SKM-1 treated with dmso at 0.1 percent for 144 hours (cell line): ENCODE results near the gene TRIAP1.
A peak's percentile ranks its signal among the peaks of the same experiment; 100 is the strongest.
"Not testable (repeated sequence)": the region's sequence is repeated elsewhere in the genome, so short reads cannot be mapped to it uniquely, and the experiment has no call there.

ENCODE experiments used
- DNase-seq: peaks from one replicate; lab custom pipeline; 2025; ENCODE audit not compliant: unreplicated experiment; lab: John Stamatoyannopoulos, UW

TRIAP1 gene

GRCh38 chr12:120445911-120446843 is at the start of gene TRIAP1, which contains the start of gene GATC:
TRIAP1 (minus strand) TSS chr12:120446384; CDS start chr12:120446372, 12 bp downstream.
GATC (plus strand) TSS chr12:120446444; CDS start chr12:120446481, 37 bp downstream.
- no peak for DNase-seq

- no peak for DNase-seq
These were observed 49.1 kb upstream of the TRIAP1 start for GRCh38 chr12:120495186-120495730.

- no peak for DNase-seq
These were observed 44.8 kb upstream of the TRIAP1 start for GRCh38 chr12:120490833-120491512.

DNA sequence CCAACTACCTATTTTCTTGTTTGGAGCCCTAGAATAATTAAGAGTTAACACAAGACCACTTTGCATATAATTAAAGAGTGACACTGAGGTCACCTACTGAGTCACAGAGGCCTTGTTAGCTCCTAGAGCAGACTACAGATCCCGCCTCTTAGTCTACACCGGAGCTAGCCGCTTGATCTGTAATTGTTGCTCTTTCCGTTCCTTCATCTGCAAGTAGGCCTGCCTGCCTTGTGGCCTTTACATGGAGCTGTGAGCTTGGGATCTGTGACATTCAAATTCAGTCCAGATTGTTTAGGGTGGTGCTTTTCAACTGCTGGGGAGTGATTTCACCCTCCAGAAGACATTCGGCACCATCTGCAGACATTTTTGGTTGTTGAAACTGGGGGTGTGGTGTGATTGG is 44.1 kb upstream of the TRIAP1 start:
- no peak for DNase-seq

- no peak for DNase-seq
These were observed 42.8 kb upstream of the TRIAP1 start for GRCh38 chr12:120489018-120489417.

- DNase-seq = no peak
These were observed 42.0 kb upstream of the TRIAP1 start for GRCh38 chr12:120488057-120488640.

DNA sequence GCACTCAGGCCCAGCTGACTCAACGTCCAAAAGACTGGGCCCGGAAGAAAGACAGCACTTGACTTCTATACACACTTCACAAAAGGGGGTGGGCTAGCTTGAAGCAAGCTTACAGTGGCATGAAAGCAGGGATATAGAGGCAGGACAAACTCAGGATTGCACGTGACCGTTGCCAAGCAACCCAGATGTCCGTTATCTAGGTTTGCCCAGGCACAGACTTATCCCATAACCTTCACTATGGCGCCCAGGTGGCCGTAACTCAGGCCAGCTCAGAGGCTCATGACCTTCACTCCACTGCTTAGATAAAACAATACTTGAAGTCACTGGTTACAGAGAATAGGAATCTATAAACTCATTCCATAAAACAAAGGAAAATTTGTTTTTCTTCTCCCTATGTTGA is 41.4 kb upstream of the TRIAP1 start:
- DNase-seq = not testable (repeated sequence)

DNA sequence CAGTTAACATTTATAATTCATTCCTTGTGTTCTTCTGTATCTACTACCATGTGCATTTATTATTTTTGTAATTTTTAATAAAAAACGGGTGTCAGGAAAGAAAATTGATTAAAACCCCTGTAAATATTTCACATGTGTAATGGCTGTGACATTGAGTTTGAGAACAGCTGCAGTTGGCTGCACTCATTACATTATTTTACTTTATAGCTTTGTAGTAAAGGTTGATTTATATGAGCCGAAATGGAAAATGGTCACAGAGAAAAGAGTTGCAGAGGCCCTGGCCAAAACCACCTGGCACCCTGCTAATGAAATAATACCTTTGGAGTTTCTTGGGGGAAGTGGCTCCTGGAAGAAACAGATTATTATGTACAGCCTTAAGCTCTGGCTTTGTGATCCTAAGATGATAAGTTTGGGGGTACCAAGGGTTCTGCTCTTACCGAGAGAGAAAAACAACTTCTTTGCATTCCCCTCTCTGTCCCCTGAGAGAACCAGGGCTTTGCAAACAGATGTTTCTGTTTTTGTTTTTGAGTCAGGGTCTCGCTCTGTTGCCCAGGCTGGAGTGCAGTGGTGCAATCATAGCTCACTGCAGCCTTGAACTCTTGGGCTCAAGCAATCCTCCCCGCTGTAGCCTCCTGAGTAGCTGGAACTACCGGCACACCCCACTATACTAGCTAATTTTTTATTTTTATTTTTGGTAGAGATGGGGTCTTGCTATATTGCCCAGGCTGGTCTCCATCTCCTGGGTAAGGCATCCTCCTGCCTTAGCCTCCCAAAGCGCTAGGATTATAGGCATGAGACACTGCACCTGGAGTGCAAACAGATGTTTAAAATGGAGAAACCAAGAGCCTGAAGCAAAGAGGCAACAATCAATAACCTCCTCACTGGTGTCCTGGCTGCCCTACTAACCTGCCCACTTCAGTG is 40.0 kb upstream of the TRIAP1 start:
- no peak for DNase-seq

- DNase-seq = no peak
These were observed 37.4 kb upstream of the TRIAP1 start for GRCh38 chr12:120483621-120484020.

DNA sequence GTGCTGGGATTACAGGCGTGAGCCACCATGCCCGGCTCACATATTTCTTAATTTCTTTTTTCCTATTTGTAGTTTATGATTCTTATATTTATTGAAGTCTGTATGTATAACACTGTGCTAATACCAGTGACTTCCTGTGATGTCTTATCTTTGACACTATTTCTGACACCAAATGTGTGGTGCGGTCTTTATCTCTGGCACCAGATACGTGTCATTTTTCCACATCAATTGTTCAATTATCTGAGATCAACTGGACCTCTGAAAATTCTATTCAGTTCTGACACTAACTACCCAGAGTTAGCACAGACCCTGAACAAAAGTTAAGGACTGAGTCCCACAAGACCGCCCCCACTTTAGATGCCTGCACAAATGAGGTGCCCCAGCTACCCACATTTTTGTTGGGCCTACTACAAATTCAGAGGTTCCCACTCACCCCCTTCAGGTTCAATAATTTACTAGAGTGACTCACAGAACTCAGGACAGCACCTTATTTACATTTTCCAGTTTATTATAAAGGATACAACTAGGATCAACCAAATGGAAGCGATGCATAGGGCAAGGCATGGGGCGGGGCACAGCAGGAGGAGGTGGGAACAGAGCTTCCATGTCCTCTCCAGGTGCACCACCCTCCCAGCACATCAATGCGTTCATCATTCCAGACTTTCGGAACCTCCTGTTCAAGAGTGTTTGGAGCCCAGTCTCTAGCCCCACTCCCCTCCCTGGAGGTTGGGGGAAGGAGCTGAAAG is 35.0 kb upstream of the TRIAP1 start:
- DNase-seq = no peak

DNA sequence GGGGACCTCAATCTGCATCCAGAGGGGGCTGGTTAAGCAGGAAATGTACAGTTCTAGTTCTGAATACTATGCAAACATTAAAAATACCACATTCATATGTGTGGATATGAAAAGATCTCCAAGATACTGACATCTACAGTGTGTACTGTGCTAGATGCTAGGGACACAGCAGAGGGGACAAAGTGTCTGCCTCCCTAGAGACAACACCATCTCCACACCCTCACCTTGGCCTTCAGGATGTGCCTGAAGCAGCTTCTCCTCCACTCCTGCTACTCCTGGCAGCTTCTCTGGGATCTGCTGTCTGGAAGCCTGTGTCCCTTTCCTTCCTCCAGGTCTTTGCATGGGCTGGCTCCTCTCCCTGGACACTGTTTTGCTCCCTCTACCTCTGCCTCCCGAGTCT is 34.0 kb upstream of the TRIAP1 start:
- DNase-seq = no peak

- no peak for DNase-seq
These were observed 33.3 kb upstream of the TRIAP1 start for GRCh38 chr12:120479458-120479857.

- DNase-seq = no peak
These were observed 29.5 kb upstream of the TRIAP1 start for GRCh38 chr12:120475643-120476042.

DNA sequence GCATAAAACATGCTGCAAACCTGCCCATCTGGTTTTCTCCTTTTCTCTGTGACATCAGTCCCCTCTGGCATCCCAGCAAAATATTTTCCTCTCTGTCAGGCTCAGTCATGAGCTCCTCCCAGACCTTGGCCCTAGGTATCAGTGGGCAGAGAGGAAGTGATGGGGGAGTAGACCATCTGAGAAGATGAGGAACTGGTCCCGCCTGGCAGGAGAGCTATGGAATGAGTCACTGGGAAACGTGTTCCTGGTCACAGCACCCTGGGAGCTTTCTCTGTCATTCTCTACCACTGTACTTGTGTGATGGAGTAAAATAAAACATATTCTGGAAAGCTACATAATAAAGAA is 28.4 kb upstream of the TRIAP1 start:
- DNase-seq = no peak

DNA sequence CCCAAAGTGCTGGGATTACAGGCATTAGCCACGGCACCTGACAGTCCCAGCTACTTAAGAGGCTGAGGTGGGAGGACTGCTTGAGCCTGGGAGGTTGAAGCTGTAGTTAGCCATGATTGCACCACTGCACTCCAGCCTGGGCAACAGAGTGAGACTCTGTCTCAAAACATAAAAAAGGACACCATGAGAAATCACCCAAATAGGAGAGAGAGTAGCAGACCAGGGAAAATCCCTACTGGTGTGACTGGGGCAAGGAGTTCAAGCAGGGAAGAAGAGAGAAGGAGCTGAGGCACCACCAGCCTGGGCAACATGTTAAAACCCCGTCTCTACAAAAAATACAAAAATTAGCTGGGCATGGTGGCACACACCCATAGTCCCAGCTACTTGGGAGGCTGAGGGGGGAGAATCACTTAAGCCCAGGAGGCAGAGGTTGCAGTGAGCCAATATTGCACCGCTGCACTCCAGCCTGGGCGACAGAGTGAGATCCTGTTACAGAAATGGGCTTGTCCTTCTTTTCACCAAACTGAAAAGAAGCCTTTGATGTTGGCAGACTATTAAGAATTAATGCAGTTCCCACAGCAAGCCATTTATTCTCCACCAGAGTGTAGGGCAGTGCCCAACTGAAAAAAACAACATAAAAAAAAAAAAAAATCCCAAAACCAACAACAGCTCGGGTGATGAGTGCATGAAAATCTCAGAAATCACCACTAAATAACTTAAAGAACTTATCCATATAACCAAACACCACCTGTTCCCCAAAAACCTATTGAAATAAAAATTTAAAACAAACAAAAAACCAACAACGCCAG is 27.8 kb upstream of the TRIAP1 start:
- DNase-seq = no peak

DNA sequence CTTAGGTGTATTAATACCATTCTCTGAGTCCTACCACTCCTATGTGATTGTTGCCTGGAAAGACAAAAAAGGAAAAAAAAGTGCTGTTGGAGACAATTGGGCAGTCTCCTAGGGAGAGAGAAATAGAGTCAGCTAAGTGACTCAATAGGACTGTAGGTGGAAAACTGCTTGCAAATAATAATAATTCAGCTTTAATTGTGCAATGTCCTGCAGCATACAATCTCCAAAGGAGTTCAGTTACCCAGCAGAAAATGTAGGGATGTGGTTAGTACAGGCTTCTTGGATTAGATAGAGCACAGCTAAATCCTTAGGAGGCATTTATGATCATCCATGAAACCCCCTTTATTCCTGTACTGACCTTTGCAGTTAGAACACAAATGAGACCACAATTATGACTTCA is 26.3 kb upstream of the TRIAP1 start:
- no peak for DNase-seq

- DNase-seq = no peak
These were observed 24.1 kb upstream of the TRIAP1 start for GRCh38 chr12:120470150-120470784.

- peak; percentile 63 for DNase-seq
These were observed 23.4 kb upstream of the TRIAP1 start, which contains the start of gene SRSF9 for GRCh38 chr12:120469450-120470149. SRSF9 (minus strand) TSS chr12:120469748; CDS start chr12:120469609, 139 bp downstream.
